ENCODE measurements around the gene SLIT3.

SLIT3 gene

GRCh38 chr5:169201597-169201996 lies 99.3 kb downstream of the SLIT3 start:
- Mint-ChIP-seq H3K9me3 (peaks cover 8 to 12% of the 10 kb centered on the region in 2 donors), H3K27me3 (no peaks in the 10 kb centered on the region), H3K4me3 (no peak overlapping the region), H3K27ac (no peak overlapping the region), H3K4me1 (no peaks in the 10 kb centered on the region), H3K36me3 (no peaks in the 10 kb centered on the region)
- DNase-seq, result no peak
- no peak for ATAC-seq (replicated peaks)

- Mint-ChIP-seq H3K27me3 (no peaks in the 10 kb centered on the region), H3K4me1 (no peaks in the 10 kb centered on the region), H3K9me3 (peaks cover 8 to 12% of the 10 kb centered on the region in 2 donors), H3K27ac (no peak overlapping the region), H3K36me3 (no peaks in the 10 kb centered on the region), H3K4me3 (no peak overlapping the region)
- ATAC-seq (replicated peaks) (no peak), DNase-seq (no peak)
Observed at GRCh38 chr5:169200125-169200778, 100.7 kb downstream of the SLIT3 start.

GRCh38 chr5:169197343-169197742 lies 103.6 kb downstream of the SLIT3 start:
- H3K36me3 Mint-ChIP-seq, result no peaks in the 10 kb centered on the region
- H3K4me3 Mint-ChIP-seq, result no peak overlapping the region
- ATAC-seq (replicated peaks), result no peak
- H3K27ac Mint-ChIP-seq, result no peak overlapping the region
- H3K9me3 Mint-ChIP-seq, result peaks cover 0 to 8% of the 10 kb centered on the region in 2 donors
- no peaks in the 10 kb centered on the region for H3K4me1 Mint-ChIP-seq
- no peak for DNase-seq
- H3K27me3 Mint-ChIP-seq, result no peaks in the 10 kb centered on the region

GRCh38 chr5:169196059-169196458 lies 104.9 kb downstream of the SLIT3 start:
- no peak overlapping the region for H3K4me3 Mint-ChIP-seq
- no peak overlapping the region for H3K27ac Mint-ChIP-seq
- no peaks in the 10 kb centered on the region for H3K4me1 Mint-ChIP-seq
- peaks cover 0 to 4% of the 10 kb centered on the region in 2 donors for H3K9me3 Mint-ChIP-seq
- ATAC-seq (replicated peaks) (no peak), DNase-seq (no peak)
- no peaks in the 10 kb centered on the region for H3K36me3 Mint-ChIP-seq
- no peaks in the 10 kb centered on the region for H3K27me3 Mint-ChIP-seq

GRCh38 chr5:169195601-169196000 lies 105.3 kb downstream of the SLIT3 start:
- no peak overlapping the region for H3K4me3 Mint-ChIP-seq
- no peaks in the 10 kb centered on the region for H3K4me1 Mint-ChIP-seq
- H3K9me3 Mint-ChIP-seq, result peaks cover 0 to 4% of the 10 kb centered on the region in 2 donors
- ATAC-seq (replicated peaks) (no peak), DNase-seq (no peak)
- H3K27me3 Mint-ChIP-seq, result no peaks in the 10 kb centered on the region
- H3K36me3 Mint-ChIP-seq, result no peaks in the 10 kb centered on the region
- no peak overlapping the region for H3K27ac Mint-ChIP-seq

GRCh38 chr5:169192536-169192935 lies 108.4 kb downstream of the SLIT3 start:
- Mint-ChIP-seq H3K4me3 (no peak overlapping the region), H3K4me1 (no peaks in the 10 kb centered on the region), H3K36me3 (no peaks in the 10 kb centered on the region), H3K27me3 (no peaks in the 10 kb centered on the region), H3K27ac (no peak overlapping the region), H3K9me3 (peaks cover 0 to 1% of the 10 kb centered on the region in 2 donors)
- ATAC-seq (replicated peaks) (no peak), DNase-seq (no peak)

- no peak overlapping the region for H3K27ac Mint-ChIP-seq
- DNase-seq, result no peak
- no peak overlapping the region for H3K4me3 Mint-ChIP-seq
- no peaks in the 10 kb centered on the region for H3K4me1 Mint-ChIP-seq
- peaks cover 0 to 1% of the 10 kb centered on the region in 2 donors for H3K9me3 Mint-ChIP-seq
- no peak for ATAC-seq (replicated peaks)
- H3K36me3 Mint-ChIP-seq, result no peaks in the 10 kb centered on the region
- no peaks in the 10 kb centered on the region for H3K27me3 Mint-ChIP-seq
Observed at GRCh38 chr5:169190849-169191248, 110.1 kb downstream of the SLIT3 start.

GRCh38 chr5:169185626-169186025 lies 115.3 kb downstream of the SLIT3 start:
- Mint-ChIP-seq H3K36me3 (no peaks in the 10 kb centered on the region), H3K27ac (no peak overlapping the region), H3K27me3 (no peaks in the 10 kb centered on the region), H3K4me1 (no peaks in the 10 kb centered on the region), H3K4me3 (no peak overlapping the region), H3K9me3 (no peaks in the 10 kb centered on the region)
- DNase-seq (no peak), ATAC-seq (replicated peaks) (no peak)

GRCh38 chr5:169183576-169183975 lies 117.4 kb downstream of the SLIT3 start:
- Mint-ChIP-seq H3K27me3 (no peaks in the 10 kb centered on the region), H3K36me3 (no peaks in the 10 kb centered on the region), H3K4me1 (no peaks in the 10 kb centered on the region), H3K27ac (no peak overlapping the region), H3K9me3 (no peaks in the 10 kb centered on the region), H3K4me3 (no peak overlapping the region)
- no peak for ATAC-seq (replicated peaks)
- no peak for DNase-seq

- Mint-ChIP-seq H3K4me1 (no peaks in the 10 kb centered on the region), H3K4me3 (no peak overlapping the region), H3K9me3 (no peaks in the 10 kb centered on the region), H3K27ac (no peak overlapping the region), H3K27me3 (no peaks in the 10 kb centered on the region), H3K36me3 (no peaks in the 10 kb centered on the region)
- no peak for DNase-seq
- no peak for ATAC-seq (replicated peaks)
Observed at GRCh38 chr5:169182797-169183196, 118.1 kb downstream of the SLIT3 start.

- Mint-ChIP-seq H3K27ac (no peak overlapping the region), H3K9me3 (no peaks in the 10 kb centered on the region), H3K36me3 (no peaks in the 10 kb centered on the region), H3K27me3 (no peaks in the 10 kb centered on the region), H3K4me1 (no peaks in the 10 kb centered on the region), H3K4me3 (no peak overlapping the region)
- no peak for DNase-seq
- ATAC-seq (replicated peaks), result no peak
Observed at GRCh38 chr5:169181814-169182213, 119.1 kb downstream of the SLIT3 start.

GRCh38 chr5:169178754-169179153 lies 122.2 kb downstream of the SLIT3 start:
- no peak overlapping the region for H3K27ac Mint-ChIP-seq
- no peaks in the 10 kb centered on the region for H3K36me3 Mint-ChIP-seq
- no peak for ATAC-seq (replicated peaks)
- no peaks in the 10 kb centered on the region for H3K9me3 Mint-ChIP-seq
- H3K4me3 Mint-ChIP-seq, result no peak overlapping the region
- DNase-seq, result no peak
- no peaks in the 10 kb centered on the region for H3K27me3 Mint-ChIP-seq
- H3K4me1 Mint-ChIP-seq, result no peaks in the 10 kb centered on the region

- Mint-ChIP-seq H3K4me3 (no peak overlapping the region), H3K36me3 (no peaks in the 10 kb centered on the region), H3K4me1 (no peaks in the 10 kb centered on the region), H3K27me3 (no peaks in the 10 kb centered on the region), H3K27ac (no peak overlapping the region), H3K9me3 (no peaks in the 10 kb centered on the region)
- ATAC-seq (replicated peaks), result no peak
- no peak for DNase-seq
Observed at GRCh38 chr5:169178274-169178673, 122.7 kb downstream of the SLIT3 start.

GRCh38 chr5:169176709-169177694 lies 123.9 kb downstream of the SLIT3 start:
- DNase-seq, result no peak
- Mint-ChIP-seq H3K4me1 (no peaks in the 10 kb centered on the region), H3K4me3 (no peak overlapping the region), H3K27ac (no peak overlapping the region), H3K9me3 (no peaks in the 10 kb centered on the region), H3K36me3 (no peaks in the 10 kb centered on the region), H3K27me3 (no peaks in the 10 kb centered on the region)
- no peak for ATAC-seq (replicated peaks)

GRCh38 chr5:169175733-169176132 lies 125.2 kb downstream of the SLIT3 start:
- DNase-seq (no peak), ATAC-seq (replicated peaks) (no peak)
- no peaks in the 10 kb centered on the region for H3K27me3 Mint-ChIP-seq
- H3K27ac Mint-ChIP-seq, result no peak overlapping the region
- H3K9me3 Mint-ChIP-seq, result peaks cover 0 to 1% of the 10 kb centered on the region in 2 donors
- H3K4me3 Mint-ChIP-seq, result no peak overlapping the region
- H3K4me1 Mint-ChIP-seq, result no peaks in the 10 kb centered on the region
- no peaks in the 10 kb centered on the region for H3K36me3 Mint-ChIP-seq
